Mesendoderm (in vitro differentiated cells): ENCODE results near the gene P2RY2.

Experiments
- DNase-seq: peaks from one replicate; pipeline ENCODE4 v3.0.0; 2013
- H2AK5ac ChIP-seq: 2 replicates; pipeline ENCODE4 v1.6.1; 2013; ENCODE audit warnings: low read length, inconsistent platforms
- H2BK120ac ChIP-seq: 2 replicates; pipeline ENCODE4 v1.6.1; 2013; ENCODE audit warnings: low read depth, mild to moderate bottlenecking, low read length, moderate library complexity, mixed read lengths
- H2BK15ac ChIP-seq: replicated peaks from 2 replicates; pipeline ENCODE4 v1.6.1; 2013; ENCODE audit warnings: low read depth, mild to moderate bottlenecking, moderate library complexity
- H2BK5ac ChIP-seq: 2 replicates; pipeline ENCODE4 v1.6.1; 2013; ENCODE audit warnings: low read length, inconsistent platforms
- H3K18ac ChIP-seq: 2 replicates; pipeline ENCODE4 v1.6.1; 2013; ENCODE audit warnings: mild to moderate bottlenecking, low read length, mixed read lengths
- H3K23ac ChIP-seq: one replicate; pipeline ENCODE4 v1.6.1; 2013; ENCODE audit warnings: low read length
- H3K27ac ChIP-seq: 2 replicates; pipeline ENCODE4 v1.5.1; 2013; ENCODE audit warnings: low read depth, mild to moderate bottlenecking, inconsistent platforms, low read length, moderate library complexity
- H3K27me3 ChIP-seq: 2 replicates; pipeline ENCODE4 v1.6.1; 2013; ENCODE audit warnings: low read length, control low read depth, mild to moderate bottlenecking, inconsistent platforms; ENCODE audit not compliant: insufficient read depth, poor library complexity
- H3K36me3 ChIP-seq: 2 replicates; pipeline ENCODE4 v1.6.1; 2013; ENCODE audit warnings: low read length, inconsistent platforms; ENCODE audit not compliant: control insufficient read depth, insufficient read depth
- H3K4ac ChIP-seq: one replicate; pipeline ENCODE4 v1.6.1; 2013; ENCODE audit warnings: low read depth, mild to moderate bottlenecking, low read length, moderate library complexity
- H3K4me1 ChIP-seq: 2 replicates; pipeline ENCODE4 v1.6.1; 2013; ENCODE audit warnings: low read depth, low read length, inconsistent platforms; ENCODE audit not compliant: control insufficient read depth
- H3K4me2 ChIP-seq: 2 replicates; pipeline ENCODE4 v1.6.1; 2013; ENCODE audit warnings: low read length
- H3K4me3 ChIP-seq: 2 replicates; pipeline ENCODE4 v1.5.1; 2013; ENCODE audit warnings: mild to moderate bottlenecking, low read length
- H3K56ac ChIP-seq: one replicate; pipeline ENCODE4 v1.6.1; 2013; ENCODE audit warnings: low read length
- H3K79me1 ChIP-seq: 2 replicates; pipeline ENCODE4 v1.6.1; 2013; ENCODE audit warnings: low read length, inconsistent platforms
- H3K79me2 ChIP-seq: 2 replicates; pipeline ENCODE4 v1.6.1; 2013; ENCODE audit warnings: mild to moderate bottlenecking, low read length; ENCODE audit not compliant: control insufficient read depth, insufficient read depth
- H3K9ac ChIP-seq: 2 replicates; pipeline ENCODE4 v1.6.1; 2013; ENCODE audit warnings: low read length, inconsistent platforms
- H4K5ac ChIP-seq: one replicate; pipeline ENCODE4 v1.6.1; 2013; ENCODE audit warnings: low read length
- H4K8ac ChIP-seq: one replicate; pipeline ENCODE4 v1.6.1; 2013; ENCODE audit warnings: low read depth, mild to moderate bottlenecking, control low read depth, low read length, moderate library complexity
- WGBS: extraction: QIAGEN DNeasy Blood & Tissue Kit; methylation state at CpG from one replicate; pipeline ENCODE4 v1.1.7; 2013; ENCODE audit warnings: low lambda C conversion rate, missing lambda C conversion rate; ENCODE audit not compliant: insufficient coverage; ENCODE audit errors: extremely low coverage; 5-methylcytosine and 5-hydroxymethylcytosine counted together

Gene P2RY2

DNA sequence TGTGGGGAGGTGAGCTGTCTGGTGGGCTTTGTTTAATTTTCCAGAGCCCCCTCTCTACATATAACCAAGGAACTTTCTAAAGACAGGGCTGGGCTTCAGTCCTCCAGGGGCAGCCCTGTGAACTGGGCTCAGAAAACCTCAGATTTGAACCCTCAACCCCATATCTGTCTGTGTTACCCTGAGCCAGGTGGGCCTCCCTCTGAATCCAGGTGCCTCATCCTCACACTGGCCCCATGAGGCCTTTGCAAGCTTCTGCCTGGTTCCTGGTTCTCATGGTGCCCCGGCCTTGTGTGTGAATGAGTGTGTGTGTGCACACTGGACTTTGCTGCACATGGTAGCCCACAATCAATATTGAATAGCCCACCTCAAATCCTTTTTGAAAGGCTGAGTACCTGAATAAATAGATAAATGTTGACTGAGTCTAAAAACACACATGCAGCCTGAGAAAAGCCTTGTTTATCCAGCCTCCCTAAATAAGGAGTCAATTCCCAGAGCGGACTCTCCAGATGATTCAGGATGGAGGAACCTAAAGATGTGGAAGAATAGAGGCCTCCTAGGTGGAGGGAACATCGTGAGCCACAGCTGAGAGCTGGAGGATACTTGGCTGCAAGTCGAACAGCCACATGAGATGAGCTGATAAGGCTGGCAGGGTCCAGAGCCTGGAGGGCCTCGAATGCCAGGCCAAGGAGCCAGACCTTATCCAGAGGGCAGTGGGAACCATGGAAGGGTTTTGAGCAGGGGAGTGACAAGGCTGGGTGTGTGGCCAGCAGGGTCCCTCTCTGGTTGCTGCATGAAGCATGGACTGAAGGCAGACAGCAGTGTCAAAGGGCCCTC lies 28.1 kb upstream of the P2RY2 start:
- H3K79me1 ChIP-seq, result no peaks in the 10 kb centered on the region
- no peaks in the 10 kb centered on the region for H3K36me3 ChIP-seq
- no CpG with 5 or more reads among the region's 5 CpGs for WGBS
- no peak overlapping the region for H2BK15ac ChIP-seq
- no peak overlapping the region for H3K18ac ChIP-seq
- no peak overlapping the region for H3K56ac ChIP-seq
- H3K27me3 ChIP-seq, result no peaks in the 10 kb centered on the region
- DNase-seq, result no peak
- H3K79me2 ChIP-seq, result no peaks in the 10 kb centered on the region
- H3K4me3 ChIP-seq, result no peak overlapping the region
- H3K4ac ChIP-seq, result no peak overlapping the region
- H3K23ac ChIP-seq, result no peak overlapping the region
- H4K5ac ChIP-seq, result no peak overlapping the region
- H3K9ac ChIP-seq, result no peak overlapping the region
- no peak overlapping the region for H4K8ac ChIP-seq
- no peak overlapping the region for H3K4me2 ChIP-seq
- no peaks in the 10 kb centered on the region for H3K4me1 ChIP-seq
- no peak overlapping the region for H2AK5ac ChIP-seq
- H3K27ac ChIP-seq, result no peak overlapping the region
- no peak overlapping the region for H2BK120ac ChIP-seq
- no peak overlapping the region for H2BK5ac ChIP-seq

GRCh38 chr11:73190557-73190885 lies 27.6 kb upstream of the P2RY2 start:
- H2AK5ac ChIP-seq, result no peak overlapping the region
- H2BK5ac ChIP-seq, result no peak overlapping the region
- no peak overlapping the region for H4K5ac ChIP-seq
- H3K4me1 ChIP-seq, result no peaks in the 10 kb centered on the region
- H3K79me2 ChIP-seq, result no peaks in the 10 kb centered on the region
- H3K36me3 ChIP-seq, result no peaks in the 10 kb centered on the region
- H3K4me3 ChIP-seq, result no peak overlapping the region
- no peak overlapping the region for H3K4ac ChIP-seq
- H3K23ac ChIP-seq, result no peak overlapping the region
- H3K27me3 ChIP-seq, result no peaks in the 10 kb centered on the region
- H3K56ac ChIP-seq, result no peak overlapping the region
- H3K4me2 ChIP-seq, result no peak overlapping the region
- H3K79me1 ChIP-seq, result no peaks in the 10 kb centered on the region
- H2BK120ac ChIP-seq, result no peak overlapping the region
- WGBS, result no CpG with 5 or more reads among the region's 3 CpGs
- no peak overlapping the region for H4K8ac ChIP-seq
- no peak overlapping the region for H3K18ac ChIP-seq
- H3K27ac ChIP-seq, result no peak overlapping the region
- no peak for DNase-seq
- no peak overlapping the region for H2BK15ac ChIP-seq
- no peak overlapping the region for H3K9ac ChIP-seq

DNA sequence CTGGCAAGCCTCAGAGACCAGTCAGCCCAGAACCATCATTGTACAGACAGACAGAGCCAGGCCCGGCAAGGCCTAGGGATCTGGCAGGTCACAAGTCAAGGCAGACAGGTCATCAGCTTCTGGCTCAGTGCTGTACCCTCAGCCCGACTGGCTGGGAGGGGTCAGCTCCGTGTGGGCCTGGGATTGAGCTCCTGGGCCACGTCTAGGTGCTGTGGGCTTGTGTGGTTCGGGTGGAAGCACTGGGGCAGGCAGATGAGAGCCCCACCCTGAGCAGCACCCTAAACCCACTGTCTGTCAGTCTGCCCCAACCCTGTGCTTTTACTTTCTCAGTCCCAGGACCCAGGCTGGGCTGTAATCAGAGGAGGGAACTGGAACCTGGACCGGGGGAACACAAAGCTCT lies 26.9 kb upstream of the P2RY2 start:
- H3K4me2 ChIP-seq, result no peak overlapping the region
- H2AK5ac ChIP-seq, result no peak overlapping the region
- no peak overlapping the region for H3K27ac ChIP-seq
- H3K56ac ChIP-seq, result no peak overlapping the region
- no peak overlapping the region for H4K8ac ChIP-seq
- no peaks in the 10 kb centered on the region for H3K79me1 ChIP-seq
- H3K4me3 ChIP-seq, result no peak overlapping the region
- no peak overlapping the region for H2BK5ac ChIP-seq
- no peak overlapping the region for H3K4ac ChIP-seq
- no peak overlapping the region for H3K18ac ChIP-seq
- no peaks in the 10 kb centered on the region for H3K36me3 ChIP-seq
- H3K9ac ChIP-seq, result no peak overlapping the region
- no peak overlapping the region for H2BK15ac ChIP-seq
- no peaks in the 10 kb centered on the region for H3K4me1 ChIP-seq
- no peaks in the 10 kb centered on the region for H3K79me2 ChIP-seq
- no peaks in the 10 kb centered on the region for H3K27me3 ChIP-seq
- no peak overlapping the region for H2BK120ac ChIP-seq
- DNase-seq, result no peak
- H4K5ac ChIP-seq, result no peak overlapping the region
- H3K23ac ChIP-seq, result no peak overlapping the region
- no CpG with 5 or more reads among the region's 6 CpGs for whole genome bisulfite sequencing

DNA sequence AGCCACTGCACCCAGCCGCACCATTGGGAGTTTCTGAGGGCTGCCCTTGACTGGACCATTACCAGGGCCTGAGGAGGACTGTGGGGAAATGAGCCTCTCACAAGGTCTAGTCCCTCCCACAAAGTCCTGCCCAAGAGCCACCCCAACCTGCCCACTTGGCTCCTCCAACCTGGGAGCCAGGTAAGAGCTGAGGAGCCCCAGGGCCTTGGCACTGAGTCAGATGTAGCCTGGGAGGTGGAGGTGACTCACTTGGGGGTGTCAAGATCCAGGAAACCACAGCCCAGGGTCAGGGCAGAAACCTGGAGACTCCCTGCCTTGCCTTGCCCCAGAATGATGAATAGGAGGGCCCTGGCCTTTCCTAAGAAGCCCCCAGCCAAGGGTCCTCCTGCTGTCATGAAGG lies 25.8 kb upstream of the P2RY2 start:
- Histone ChIP-seq H3K79me2 (no peaks in the 10 kb centered on the region), H3K9ac (no peak overlapping the region), H2BK120ac (no peak overlapping the region), H2BK15ac (no peak overlapping the region), H3K27ac (no peak overlapping the region), H3K56ac (no peak overlapping the region), H3K4me3 (no peak overlapping the region), H2BK5ac (no peak overlapping the region), H4K5ac (no peak overlapping the region), H4K8ac (no peak overlapping the region), H3K4me1 (no peaks in the 10 kb centered on the region), H3K4me2 (no peak overlapping the region), H3K4ac (no peak overlapping the region), H3K27me3 (no peaks in the 10 kb centered on the region), H3K36me3 (no peaks in the 10 kb centered on the region), H2AK5ac (no peak overlapping the region), H3K79me1 (no peaks in the 10 kb centered on the region), H3K18ac (no peak overlapping the region), H3K23ac (no peak overlapping the region)
- no peak for DNase-seq
- WGBS, result no CpG with 5 or more reads among the region's 1 CpG

- Histone ChIP-seq H4K8ac (no peak overlapping the region), H4K5ac (no peak overlapping the region), H3K36me3 (no peaks in the 10 kb centered on the region), H3K18ac (no peak overlapping the region), H3K27ac (no peak overlapping the region), H3K4me1 (no peaks in the 10 kb centered on the region), H3K23ac (no peak overlapping the region), H3K4ac (no peak overlapping the region), H3K79me2 (no peaks in the 10 kb centered on the region), H2BK5ac (no peak overlapping the region), H3K56ac (no peak overlapping the region), H3K4me2 (no peak overlapping the region), H3K9ac (no peak overlapping the region), H3K4me3 (no peak overlapping the region), H2BK120ac (no peak overlapping the region), H3K79me1 (no peaks in the 10 kb centered on the region), H2AK5ac (no peak overlapping the region), H3K27me3 (no peaks in the 10 kb centered on the region), H2BK15ac (no peak overlapping the region)
- DNase-seq, result no peak
- WGBS, result no CpG with 5 or more reads among the region's 13 CpGs
Measured at GRCh38 chr11:73193251-73194033, 24.6 kb upstream of the P2RY2 start.
